Keratinocyte (primary cell): ENCODE measurements around the gene RAD54L2. TPM values are rescaled to one million over a fixed set of nuclear protein-coding genes. Genes with fewer than 3 reads are reported as not detected.

ENCODE experiments used
- DNase-seq: peaks from one replicate; pipeline ENCODE4 v3.0.0-alpha.2; 2011; ENCODE audit warnings: low read depth, missing footprints, low spot score
- FAIRE-seq: peaks from 2 replicates; lab custom pipeline; 2011; peaks lifted over from hg19 to GRCh38; lab: Jason Lieb, UNC
- H2AFZ ChIP-seq: 2 replicates; pipeline ENCODE4 v1.6.0; 2012; ENCODE audit warnings: low read length, control low read depth, inconsistent platforms; ENCODE audit not compliant: control insufficient read depth
- H3K27ac ChIP-seq: 2 replicates; pipeline ENCODE4 v1.5.1; 2011; ENCODE audit warnings: low read length; ENCODE audit not compliant: control insufficient read depth, insufficient read depth
- H3K27me3 ChIP-seq: 3 replicates; pipeline ENCODE4 v1.6.0; 2011; ENCODE audit warnings: low read length; ENCODE audit not compliant: control insufficient read depth, insufficient read depth; ENCODE audit errors: extremely low read depth
- H3K36me3 ChIP-seq, 2 experiments: 2 replicates in 1 of 2; 3 replicates in 1 of 2; pipeline ENCODE4 v1.5.1; 2011; ENCODE audit warnings: low read length in 2 of 2, mild to moderate bottlenecking in 1 of 2; ENCODE audit not compliant: control insufficient read depth in 2 of 2, insufficient read depth in 2 of 2; ENCODE audit errors: extremely low read depth in 1 of 2
- H3K4me1 ChIP-seq: 3 replicates; pipeline ENCODE4 v1.5.1; 2011; ENCODE audit warnings: low read length; ENCODE audit not compliant: control insufficient read depth, insufficient read depth; ENCODE audit errors: extremely low read depth
- H3K4me2 ChIP-seq: 3 replicates; pipeline ENCODE4 v1.6.0; 2011; ENCODE audit warnings: low read depth, low read length; ENCODE audit not compliant: control insufficient read depth, insufficient read depth; ENCODE audit errors: extremely low read depth
- H3K4me3 ChIP-seq, 3 experiments: fragments of 200-600 bp in 1 of 3; sonication (generic) in 1 of 3; 2 replicates in 2 of 3; 3 replicates in 1 of 3; pipeline ENCODE4 v1.5.1; 2011 to 2016; ENCODE audit warnings: low read length in 3 of 3, mild to moderate bottlenecking in 3 of 3, control low read depth in 2 of 3, inconsistent platforms in 1 of 3, low read depth in 1 of 3, mixed read lengths in 1 of 3, mixed run types in 1 of 3, moderate library complexity in 1 of 3; ENCODE audit not compliant: control insufficient read depth in 2 of 3, insufficient read depth in 2 of 3; ENCODE audit errors: extremely low read depth in 1 of 3
- H3K79me2 ChIP-seq: 2 replicates; pipeline ENCODE4 v1.6.0; 2012; ENCODE audit warnings: low read length; ENCODE audit not compliant: control insufficient read depth, insufficient read depth
- H3K9ac ChIP-seq: 3 replicates; pipeline ENCODE4 v1.6.0; 2011; ENCODE audit warnings: low read length; ENCODE audit not compliant: control insufficient read depth, insufficient read depth; ENCODE audit errors: extremely low read depth
- H3K9me1 ChIP-seq: 3 replicates; pipeline ENCODE4 v1.6.0; 2011; ENCODE audit warnings: low read length; ENCODE audit not compliant: control insufficient read depth, insufficient read depth; ENCODE audit errors: extremely low read depth
- H3K9me3 ChIP-seq: 2 replicates; pipeline ENCODE4 v1.5.1; 2012; ENCODE audit warnings: low read depth, low read length; ENCODE audit not compliant: control insufficient read depth
- H4K20me1 ChIP-seq: 3 replicates; pipeline ENCODE4 v1.6.0; 2011; ENCODE audit warnings: low read length; ENCODE audit not compliant: control insufficient read depth, insufficient read depth; ENCODE audit errors: extremely low read depth
- EZH2 ChIP-seq: IDR thresholded peaks from one replicate; pipeline ENCODE4 v1.6.1; 2012; ENCODE audit warnings: inconsistent platforms, mild to moderate bottlenecking, low read length, moderate library complexity
- dilution Hi-C: fragments of 300-500 bp; cut with MboI; formaldehyde crosslinking; loops from one replicate; pipeline ENCODE4 v1.7.0; 2020; ENCODE audit warnings: low sequenced_read_pairs; ENCODE audit not compliant: extremely low pct_ligation_motif_present
- polyA plus RNA-seq, 5 experiments: library from polyadenylated mRNA; depleted of rRNA in 3 of 5; stranded (reverse) in 3 of 5; stranded (forward) in 1 of 5; unstranded in 1 of 5; fragments of >200 nt; gene quantifications; 1 replicate in 1 of 5; 2 replicates in 3 of 5; 3 replicates in 1 of 5; pipeline versions ENCODE4 v1.2.1 to v1.2.3, GENCODE V29; 2011 to 2012; ENCODE audit warnings: missing spikeins in 2 of 5, low read depth in 1 of 5, low replicate concordance in 1 of 5
- TF ChIP-seq, protein P1 (sequence below), 3 experiments: IDR thresholded peaks in 1 of 3; conservative IDR thresholded peaks in 1 of 3; optimal IDR thresholded peaks in 1 of 3; 2 replicates in 2 of 3; 3 replicates in 1 of 3; pipeline versions ENCODE3 to v1.5.1; 2011; ENCODE audit warnings: low read length in 3 of 3, mild to moderate bottlenecking in 3 of 3, moderate library complexity in 2 of 3, control low read depth in 1 of 3, inconsistent platforms in 1 of 3; ENCODE audit not compliant: insufficient read depth in 2 of 3; ENCODE audit errors: extremely low read depth in 1 of 3

The RAD54L2 gene
- polyA plus RNA-seq, 1 donor (not counting 4 experiments of a cell fraction or from before 2014, with no cell fraction given) = 4.2 TPM

DNA sequence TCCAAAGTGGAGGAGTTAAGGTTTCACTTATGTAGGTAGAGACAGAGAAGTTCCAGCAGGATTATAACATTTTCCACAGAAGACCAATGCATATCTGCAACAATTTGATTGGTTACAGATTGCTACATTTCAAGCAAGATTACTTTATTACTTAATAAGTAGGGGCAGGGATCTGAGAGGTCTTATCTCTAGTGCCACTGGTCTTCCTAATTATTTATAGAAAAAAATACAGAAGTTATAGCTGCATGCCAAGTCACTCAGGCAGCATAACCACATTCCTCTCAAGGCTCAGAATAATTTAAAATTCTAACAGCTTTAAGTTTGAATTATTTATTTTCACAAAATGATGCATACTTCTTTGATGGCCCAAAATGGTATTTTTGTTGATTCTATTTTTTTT lies 30.5 kb downstream of the RAD54L2 start:
- TF ChIP-seq, protein P1, sequence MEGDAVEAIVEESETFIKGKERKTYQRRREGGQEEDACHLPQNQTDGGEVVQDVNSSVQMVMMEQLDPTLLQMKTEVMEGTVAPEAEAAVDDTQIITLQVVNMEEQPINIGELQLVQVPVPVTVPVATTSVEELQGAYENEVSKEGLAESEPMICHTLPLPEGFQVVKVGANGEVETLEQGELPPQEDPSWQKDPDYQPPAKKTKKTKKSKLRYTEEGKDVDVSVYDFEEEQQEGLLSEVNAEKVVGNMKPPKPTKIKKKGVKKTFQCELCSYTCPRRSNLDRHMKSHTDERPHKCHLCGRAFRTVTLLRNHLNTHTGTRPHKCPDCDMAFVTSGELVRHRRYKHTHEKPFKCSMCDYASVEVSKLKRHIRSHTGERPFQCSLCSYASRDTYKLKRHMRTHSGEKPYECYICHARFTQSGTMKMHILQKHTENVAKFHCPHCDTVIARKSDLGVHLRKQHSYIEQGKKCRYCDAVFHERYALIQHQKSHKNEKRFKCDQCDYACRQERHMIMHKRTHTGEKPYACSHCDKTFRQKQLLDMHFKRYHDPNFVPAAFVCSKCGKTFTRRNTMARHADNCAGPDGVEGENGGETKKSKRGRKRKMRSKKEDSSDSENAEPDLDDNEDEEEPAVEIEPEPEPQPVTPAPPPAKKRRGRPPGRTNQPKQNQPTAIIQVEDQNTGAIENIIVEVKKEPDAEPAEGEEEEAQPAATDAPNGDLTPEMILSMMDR (optimal IDR thresholded peaks at IDR 0.05 in 1 of 3, IDR thresholded peaks at IDR 0.05 in 1 of 3, conservative IDR thresholded peaks at IDR 0.05 in 1 of 3; ENCODE audit: extremely low read depth in 1 of 3, insufficient read depth in 2 of 3, low read length in 3 of 3) = no peak
- no peak for TF ChIP-seq EZH2
- no peak overlapping the region for H3K9ac ChIP-seq
- H3K9me1 ChIP-seq = no peaks in the 10 kb centered on the region
- no peak for DNase-seq
- no peak overlapping the region for H3K4me2 ChIP-seq
- H2AFZ ChIP-seq = no peak overlapping the region
- no peaks in the 10 kb centered on the region for H3K9me3 ChIP-seq
- no peak overlapping the region for H3K27ac ChIP-seq
- H3K36me3 ChIP-seq = peaks cover 0 to 1% of the 10 kb centered on the region in 2 experiments
- dilution Hi-C loops = no loop called here
- H4K20me1 ChIP-seq = no peaks in the 10 kb centered on the region
- peaks cover 7% of the 10 kb centered on the region for H3K79me2 ChIP-seq
- H3K4me3 ChIP-seq = no peak overlapping the region
- H3K4me1 ChIP-seq = no peaks in the 10 kb centered on the region
- FAIRE-seq = no peak
- no peaks in the 10 kb centered on the region for H3K27me3 ChIP-seq

DNA sequence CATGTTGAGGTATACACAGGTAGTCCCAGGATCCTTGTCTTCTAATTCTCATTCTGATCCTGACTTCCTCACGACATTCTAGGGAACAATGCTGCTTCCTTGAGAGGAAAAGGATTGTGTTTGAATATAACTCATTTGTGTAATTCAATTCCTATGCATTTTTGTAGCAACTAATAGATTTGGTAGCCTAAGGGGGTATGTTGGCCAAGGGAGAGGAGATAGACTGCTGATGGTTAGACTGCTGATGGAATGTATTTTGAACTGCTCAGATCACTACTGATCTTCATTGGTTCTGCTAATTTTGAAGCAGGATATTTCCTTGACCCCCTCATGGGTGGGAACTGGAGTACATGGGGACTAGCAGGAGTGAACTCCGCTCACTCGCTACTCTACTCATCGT lies 39.7 kb downstream of the RAD54L2 start:
- Histone ChIP-seq H3K27ac (no peak overlapping the region), H3K9ac (no peak overlapping the region), H3K9me1 (no peaks in the 10 kb centered on the region), H2AFZ (no peak overlapping the region), H3K4me1 (peaks cover 2% of the 10 kb centered on the region), H3K79me2 (peaks cover 5% of the 10 kb centered on the region), H3K4me2 (no peak overlapping the region), H3K9me3 (no peaks in the 10 kb centered on the region), H3K27me3 (no peaks in the 10 kb centered on the region), H3K36me3 (peaks cover 0 to 1% of the 10 kb centered on the region in 2 experiments), H3K4me3 (no peak overlapping the region), H4K20me1 (no peaks in the 10 kb centered on the region)
- dilution Hi-C loops = no loop called here
- DNase-seq (no peak), FAIRE-seq (no peak)
- TF ChIP-seq, protein P1 (optimal IDR thresholded peaks at IDR 0.05 in 1 of 3, IDR thresholded peaks at IDR 0.05 in 1 of 3, conservative IDR thresholded peaks at IDR 0.05 in 1 of 3; ENCODE audit: extremely low read depth in 1 of 3, insufficient read depth in 2 of 3, low read length in 3 of 3) = no peak
- TF ChIP-seq EZH2 = no peak
